ENCODE measurements around the gene PDE4B. TPM values are rescaled to one million over a fixed set of nuclear protein-coding genes. Genes with fewer than 3 reads are reported as not detected.
A peak's percentile ranks its signal among the peaks of the same experiment; 100 is the strongest.

The PDE4B gene
- total and polyA plus RNA-seq, 7 donors = 1.6 to 17.2 (median 10.7) TPM

DNA sequence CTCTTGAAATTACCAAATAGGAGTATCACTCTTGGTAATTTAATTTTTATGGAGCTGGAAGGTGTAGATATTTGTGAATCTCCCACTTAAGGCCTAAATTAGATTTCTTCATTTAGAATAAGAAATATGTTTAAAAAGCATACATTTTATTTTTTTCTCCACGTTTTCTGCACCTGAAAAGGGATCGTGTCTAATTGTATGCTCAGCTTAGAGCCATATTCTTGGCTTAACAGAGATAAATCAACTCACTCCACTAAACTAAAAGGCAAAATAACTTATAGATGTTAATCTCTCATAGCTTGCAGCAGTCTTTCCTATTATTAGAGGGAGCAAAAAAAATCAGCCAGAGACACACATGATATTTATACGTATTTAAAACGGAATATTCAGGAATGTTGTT, 404.4 kb downstream of the PDE4B start:
- DNase-seq = no peak
- Histone ChIP-seq H3K4me3 (no peak overlapping the region), H3K27me3 (no peaks in the 10 kb centered on the region), H3K4me1 (peaks cover 0 to 20% (median 9%) of the 10 kb centered on the region in 4 donors), H3K27ac (peak overlapping the region in 2 of 4 donors; percentile 4 to 47), H3K36me3 (no peaks in the 10 kb centered on the region), H3K9me3 (no peaks in the 10 kb centered on the region)
- intact Hi-C loops (cut with DNase I) = no loop called here
- no peak for TF ChIP-seq EP300 (IDR thresholded peaks at IDR 0.05)
- no peak for TF ChIP-seq CTCF (IDR thresholded peaks at IDR 0.05)
- no peak for TF ChIP-seq POLR2AphosphoS5 (IDR thresholded peaks at IDR 0.05)
- no peak for TF ChIP-seq POLR2A (IDR thresholded peaks at IDR 0.05)
- 86 to 93% methylated on average over 4 of the region's 4 CpGs for WGBS, 2 donors

GRCh38 chr1:66197785-66198184, 405.1 kb downstream of the PDE4B start:
- H3K9me3 ChIP-seq = no peaks in the 10 kb centered on the region
- intact Hi-C loops (cut with DNase I) = no loop called here
- peaks cover 0 to 20% (median 9%) of the 10 kb centered on the region in 4 donors for H3K4me1 ChIP-seq
- 73 to 90% methylated on average over 1 of the region's 1 CpG for WGBS, 2 donors
- H3K27ac ChIP-seq = peak overlapping the region in 2 of 4 donors; percentile 10 to 47
- H3K36me3 ChIP-seq = no peaks in the 10 kb centered on the region
- H3K27me3 ChIP-seq = no peaks in the 10 kb centered on the region
- peak in 1 of 4 donors; percentile 23 for TF ChIP-seq EP300 (IDR thresholded peaks at IDR 0.05)
- TF ChIP-seq POLR2AphosphoS5 (IDR thresholded peaks at IDR 0.05) = peak in 1 of 4 donors; percentile 25
- no peak for TF ChIP-seq CTCF (IDR thresholded peaks at IDR 0.05)
- no peak for TF ChIP-seq POLR2A (IDR thresholded peaks at IDR 0.05)
- DNase-seq = no peak
- no peak overlapping the region for H3K4me3 ChIP-seq

DNA sequence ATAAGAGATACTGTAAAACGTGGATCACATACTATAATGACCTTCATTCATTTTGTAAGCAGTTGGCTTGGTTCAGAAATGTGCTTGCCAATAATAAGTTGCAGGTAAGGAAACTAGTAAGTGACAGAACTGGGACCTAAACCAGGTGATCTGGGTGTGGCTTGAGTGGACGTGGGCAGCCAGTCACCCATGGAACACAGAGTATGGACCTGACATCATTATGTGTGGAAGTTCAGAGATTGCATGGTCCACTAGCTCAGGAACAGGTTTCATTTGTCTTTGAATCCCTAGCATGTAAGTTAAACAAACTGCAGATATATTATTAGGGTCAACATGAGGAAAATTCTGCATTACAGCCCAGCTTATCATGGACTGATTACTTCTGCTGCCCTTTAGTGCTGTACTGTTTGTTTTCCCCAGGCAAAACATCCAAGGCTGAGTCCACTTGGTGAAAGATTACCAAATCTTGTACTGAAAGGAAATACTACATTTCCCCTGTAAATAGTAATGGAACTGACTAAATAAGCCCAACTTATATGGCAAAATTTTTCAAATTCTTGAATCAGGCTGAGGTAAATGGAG, 414.0 kb downstream of the PDE4B start:
- Histone ChIP-seq H3K4me1 (peaks cover 0 to 27% (median 13%) of the 10 kb centered on the region in 4 donors), H3K4me3 (no peak overlapping the region), H3K36me3 (no peaks in the 10 kb centered on the region), H3K27ac (peak overlapping the region in 2 of 4 donors; percentile 52 to 78), H3K9me3 (no peaks in the 10 kb centered on the region), H3K27me3 (no peaks in the 10 kb centered on the region)
- 38 to 66% methylated on average over 2 of the region's 2 CpGs for WGBS, 2 donors
- intact Hi-C loops (cut with DNase I) = no loop called here
- TF ChIP-seq CTCF (IDR thresholded peaks at IDR 0.05) = no peak
- no peak for TF ChIP-seq POLR2AphosphoS5 (IDR thresholded peaks at IDR 0.05)
- TF ChIP-seq EP300 (IDR thresholded peaks at IDR 0.05) = no peak
- no peak for TF ChIP-seq POLR2A (IDR thresholded peaks at IDR 0.05)
- no peak for DNase-seq

DNA sequence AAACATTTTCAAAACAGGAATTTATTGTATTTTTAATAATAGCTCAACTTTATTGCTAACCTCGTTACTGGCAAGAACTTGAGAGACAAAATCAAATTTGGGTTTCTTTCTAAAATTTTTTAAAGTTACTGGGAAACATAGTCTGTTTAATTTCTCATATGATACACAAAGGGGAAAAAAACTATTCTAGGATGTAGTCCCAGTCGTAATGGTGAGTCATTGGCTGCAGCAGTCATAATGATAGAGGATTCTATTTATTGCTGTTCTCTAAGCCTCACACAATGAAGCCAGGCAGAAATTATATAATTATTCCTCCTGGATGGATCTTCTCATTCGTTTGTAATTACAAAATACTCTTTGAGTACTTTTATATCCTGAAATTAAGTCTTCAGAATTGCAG, 414.8 kb downstream of the PDE4B start:
- Histone ChIP-seq H3K4me1 (peaks cover 0 to 27% (median 13%) of the 10 kb centered on the region in 4 donors), H3K27me3 (no peaks in the 10 kb centered on the region), H3K27ac (peak overlapping the region in 3 of 4 donors; percentile 43 to 78 (median 52)), H3K4me3 (no peak overlapping the region), H3K36me3 (no peaks in the 10 kb centered on the region), H3K9me3 (no peaks in the 10 kb centered on the region)
- peak; percentile 37 to 67 (median 56) for TF ChIP-seq POLR2AphosphoS5 (IDR thresholded peaks at IDR 0.05)
- TF ChIP-seq CTCF (IDR thresholded peaks at IDR 0.05) = no peak
- TF ChIP-seq EP300 (IDR thresholded peaks at IDR 0.05) = peak in 1 of 4 donors; percentile 22
- intact Hi-C loops (cut with DNase I) = no loop called here
- DNase-seq = no peak
- 48 to 55% methylated on average over 3 of the region's 3 CpGs for WGBS, 2 donors

DNA sequence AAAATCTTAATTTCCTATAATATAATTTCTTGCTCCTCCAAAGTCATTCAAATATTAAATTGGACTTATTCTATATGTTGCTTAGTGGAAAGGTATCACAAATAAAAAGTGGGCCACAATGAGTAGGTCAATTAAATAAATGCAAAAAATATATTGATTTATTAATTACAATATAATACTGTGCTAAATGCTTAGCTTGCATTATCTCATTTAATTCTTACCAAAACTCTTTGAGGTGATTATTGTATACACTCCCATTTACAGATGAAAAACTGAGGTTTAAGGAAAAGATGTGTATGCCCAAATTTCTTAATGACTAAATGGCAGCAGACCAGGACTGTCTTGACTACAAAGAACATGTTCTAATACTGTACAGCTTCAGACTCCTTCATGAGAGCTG, 415.9 kb downstream of the PDE4B start:
- no peak for TF ChIP-seq CTCF (IDR thresholded peaks at IDR 0.05)
- no peak for TF ChIP-seq POLR2AphosphoS5 (IDR thresholded peaks at IDR 0.05)
- TF ChIP-seq EP300 (IDR thresholded peaks at IDR 0.05) = no peak
- no peak for TF ChIP-seq POLR2A (IDR thresholded peaks at IDR 0.05)
- DNase-seq = no peak
- no peaks in the 10 kb centered on the region for H3K27me3 ChIP-seq
- H3K4me1 ChIP-seq = peaks cover 0 to 27% (median 13%) of the 10 kb centered on the region in 4 donors
- no peak overlapping the region for H3K4me3 ChIP-seq
- no peaks in the 10 kb centered on the region for H3K9me3 ChIP-seq
- H3K27ac ChIP-seq = peak overlapping the region in 1 of 4 donors; percentile 78
- no peaks in the 10 kb centered on the region for H3K36me3 ChIP-seq
- intact Hi-C loops (cut with DNase I) = no loop called here

Measured in sigmoid colon (tissue), 7 donors.